Measurements from ENCODE around the gene SALL1.

SALL1 gene

DNA sequence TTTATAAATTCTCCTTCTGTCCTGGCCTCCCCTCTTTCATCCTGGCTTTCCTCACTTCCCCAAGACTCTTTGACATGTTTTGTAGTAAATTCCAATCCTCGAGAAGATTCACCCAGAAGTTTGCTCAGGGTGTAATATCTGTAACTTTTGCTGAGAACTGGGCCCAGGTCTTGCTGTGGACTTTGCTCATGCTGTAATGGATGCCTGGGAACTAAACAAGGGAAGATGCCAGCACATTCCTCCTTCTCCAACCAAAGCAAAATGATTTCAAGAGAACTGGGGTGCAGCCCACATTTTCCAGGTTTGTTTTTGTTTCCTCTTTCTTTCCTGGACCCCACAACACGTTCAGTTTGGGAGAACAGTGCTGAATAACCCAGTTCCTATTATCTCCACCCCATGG lies 6.6 kb upstream of the SALL1 start:
- DNase-seq (ENCODE audit: low spot score), result no peak
- Histone ChIP-seq H3K4me3 (no peak overlapping the region), H3K27ac (no peak overlapping the region)
- TF ChIP-seq, protein P1, sequence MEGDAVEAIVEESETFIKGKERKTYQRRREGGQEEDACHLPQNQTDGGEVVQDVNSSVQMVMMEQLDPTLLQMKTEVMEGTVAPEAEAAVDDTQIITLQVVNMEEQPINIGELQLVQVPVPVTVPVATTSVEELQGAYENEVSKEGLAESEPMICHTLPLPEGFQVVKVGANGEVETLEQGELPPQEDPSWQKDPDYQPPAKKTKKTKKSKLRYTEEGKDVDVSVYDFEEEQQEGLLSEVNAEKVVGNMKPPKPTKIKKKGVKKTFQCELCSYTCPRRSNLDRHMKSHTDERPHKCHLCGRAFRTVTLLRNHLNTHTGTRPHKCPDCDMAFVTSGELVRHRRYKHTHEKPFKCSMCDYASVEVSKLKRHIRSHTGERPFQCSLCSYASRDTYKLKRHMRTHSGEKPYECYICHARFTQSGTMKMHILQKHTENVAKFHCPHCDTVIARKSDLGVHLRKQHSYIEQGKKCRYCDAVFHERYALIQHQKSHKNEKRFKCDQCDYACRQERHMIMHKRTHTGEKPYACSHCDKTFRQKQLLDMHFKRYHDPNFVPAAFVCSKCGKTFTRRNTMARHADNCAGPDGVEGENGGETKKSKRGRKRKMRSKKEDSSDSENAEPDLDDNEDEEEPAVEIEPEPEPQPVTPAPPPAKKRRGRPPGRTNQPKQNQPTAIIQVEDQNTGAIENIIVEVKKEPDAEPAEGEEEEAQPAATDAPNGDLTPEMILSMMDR (IDR thresholded peaks at IDR 0.05), result no peak

DNA sequence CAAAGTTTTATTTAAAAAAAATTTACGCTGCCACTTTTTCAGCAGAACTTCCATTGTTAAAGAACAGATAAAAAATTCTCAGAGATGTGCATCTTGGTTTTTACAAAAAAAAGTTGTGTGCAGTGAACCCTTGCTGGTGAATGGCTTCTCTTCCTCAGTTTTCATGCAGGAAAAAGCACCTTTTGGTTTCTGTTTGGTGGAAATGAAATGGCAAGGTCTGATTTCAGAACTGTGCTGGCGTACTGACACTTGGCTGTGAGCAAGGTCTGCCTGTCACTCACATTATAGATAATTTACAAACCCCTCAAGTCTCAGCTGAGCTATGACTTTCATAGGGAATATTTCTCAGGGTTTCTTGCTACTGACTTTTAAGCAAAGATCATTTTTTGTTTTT lies 5.7 kb upstream of the SALL1 start:
- Histone ChIP-seq H3K27ac (no peak overlapping the region), H3K4me3 (no peak overlapping the region)
- DNase-seq (ENCODE audit: low spot score), result no peak
- TF ChIP-seq, protein P1 (IDR thresholded peaks at IDR 0.05), result no peak

GRCh38 chr16:51155820-51156806 lies 5.0 kb upstream of the SALL1 start:
- Histone ChIP-seq H3K4me3 (peak overlapping the region; percentile 47), H3K27ac (no peak overlapping the region)
- TF ChIP-seq, protein P1 (IDR thresholded peaks at IDR 0.05), result no peak
- DNase-seq (ENCODE audit: low spot score), result no peak

- Histone ChIP-seq H3K27ac (no peak overlapping the region), H3K4me3 (peak overlapping the region; percentile 51)
- TF ChIP-seq, protein P1 (IDR thresholded peaks at IDR 0.05), result no peak
- DNase-seq (ENCODE audit: low spot score), result no peak
These were observed 4.1 kb upstream of the SALL1 start for GRCh38 chr16:51155199-51155607.

DNA sequence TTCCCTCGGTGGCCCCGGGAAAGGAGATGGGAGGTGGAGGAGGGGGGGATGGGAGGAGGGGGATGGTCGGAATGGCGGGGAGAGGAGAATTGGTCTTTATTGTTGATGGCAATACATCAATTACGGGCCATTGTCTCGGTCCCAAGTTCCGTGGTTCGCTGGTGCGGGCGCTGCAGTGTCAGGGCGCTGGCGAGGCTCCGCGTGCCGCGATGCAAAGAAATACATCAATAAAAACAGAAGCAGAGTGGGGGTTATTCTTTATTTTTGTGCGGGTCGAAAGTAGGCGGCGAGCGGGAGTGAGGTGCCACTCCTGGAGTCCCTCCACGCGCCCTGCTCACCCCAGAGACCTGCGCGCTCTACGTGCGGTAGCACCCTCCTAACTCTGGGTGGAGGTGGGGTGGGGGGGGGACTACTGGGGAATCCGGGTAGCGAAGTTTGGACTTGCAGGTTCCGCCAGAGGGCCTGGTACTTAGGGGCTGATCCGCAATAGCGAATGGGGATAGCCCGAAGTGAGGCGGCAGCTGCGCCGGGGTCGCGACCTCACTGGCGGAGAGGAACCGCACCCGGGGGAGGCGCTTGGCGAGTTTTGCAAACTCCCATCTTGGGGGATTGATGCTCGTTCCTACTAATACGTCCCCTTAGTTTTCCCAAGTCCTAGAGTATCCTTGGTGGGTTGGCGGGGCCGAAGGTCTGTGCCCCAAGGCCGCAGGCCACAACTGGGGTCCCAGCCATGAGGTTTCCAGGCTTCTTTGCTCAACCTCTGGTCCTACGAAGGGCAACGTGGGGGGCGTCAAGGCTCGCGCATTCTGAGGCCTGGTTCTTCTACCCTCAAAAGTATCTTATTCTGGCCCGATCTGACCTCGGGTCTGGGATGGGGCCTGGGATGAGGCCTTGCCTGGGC lies 3.5 kb upstream of the SALL1 start:
- TF ChIP-seq, protein P1 (IDR thresholded peaks at IDR 0.05), result no peak
- no peak overlapping the region for H3K27ac ChIP-seq
- peak overlapping the region; percentile 51 for H3K4me3 ChIP-seq
- DNase-seq (ENCODE audit: low spot score), result no peak

GRCh38 chr16:51153577-51154031 lies 2.5 kb upstream of the SALL1 start:
- no peak for DNase-seq (ENCODE audit: low spot score)
- TF ChIP-seq, protein P1 (IDR thresholded peaks at IDR 0.05), result no peak
- Histone ChIP-seq H3K27ac (no peak overlapping the region), H3K4me3 (no peak overlapping the region)
